Measurements from ENCODE around the gene EMP2.

The EMP2 gene, protein sequence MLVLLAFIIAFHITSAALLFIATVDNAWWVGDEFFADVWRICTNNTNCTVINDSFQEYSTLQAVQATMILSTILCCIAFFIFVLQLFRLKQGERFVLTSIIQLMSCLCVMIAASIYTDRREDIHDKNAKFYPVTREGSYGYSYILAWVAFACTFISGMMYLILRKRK

DNA sequence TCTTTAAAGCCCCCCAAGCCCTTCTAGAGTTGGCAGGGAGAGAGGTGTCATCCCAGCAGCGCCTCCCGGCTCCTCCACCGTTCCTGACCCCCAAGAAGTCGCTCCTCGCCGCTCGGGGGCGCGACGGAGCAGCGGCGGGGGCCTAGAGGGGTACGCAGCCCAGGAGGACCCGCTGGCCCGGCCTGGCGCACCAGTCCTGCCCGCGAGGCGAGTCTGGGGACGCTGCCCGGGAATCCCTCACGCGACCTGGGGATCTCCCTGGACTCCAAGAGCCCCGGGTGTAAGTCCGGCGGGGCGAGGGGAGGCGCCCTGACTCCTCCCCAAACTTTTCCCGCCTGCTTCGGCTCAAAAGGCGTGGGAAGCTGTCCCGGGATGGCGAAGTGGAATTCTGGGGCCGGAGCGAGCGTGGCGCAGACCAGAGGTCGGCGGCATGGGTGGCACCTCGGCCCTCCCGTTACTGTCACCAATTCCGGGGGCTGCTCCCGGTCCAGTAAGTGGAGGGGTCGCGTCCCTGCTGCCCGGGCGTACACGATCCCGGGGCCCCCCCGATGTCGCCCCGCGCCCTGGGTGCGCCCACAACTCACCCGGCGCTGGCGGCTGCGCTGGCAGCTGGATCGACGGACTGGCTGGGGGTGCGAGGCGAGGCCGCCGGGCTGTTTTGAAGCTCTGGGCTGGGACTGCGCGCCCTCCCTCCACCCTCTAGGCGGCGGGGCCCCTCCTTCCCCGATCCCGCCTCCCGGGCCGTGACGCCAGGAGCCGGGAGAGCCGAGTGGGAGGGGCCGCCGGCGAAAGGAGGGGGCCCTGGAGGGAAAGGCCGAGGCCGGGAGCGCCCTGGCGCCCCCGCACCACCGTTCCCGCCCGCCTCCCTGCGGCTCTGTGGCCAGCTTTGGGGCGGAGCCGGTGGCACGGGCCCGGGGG is at the start of gene EMP2:
Gene EMP2 (minus strand): TSS at position 634 of the 918 bp plus-strand sequence. CDS start 32,981 bp downstream, outside the sequence.
- TF ChIP-seq, protein P1, sequence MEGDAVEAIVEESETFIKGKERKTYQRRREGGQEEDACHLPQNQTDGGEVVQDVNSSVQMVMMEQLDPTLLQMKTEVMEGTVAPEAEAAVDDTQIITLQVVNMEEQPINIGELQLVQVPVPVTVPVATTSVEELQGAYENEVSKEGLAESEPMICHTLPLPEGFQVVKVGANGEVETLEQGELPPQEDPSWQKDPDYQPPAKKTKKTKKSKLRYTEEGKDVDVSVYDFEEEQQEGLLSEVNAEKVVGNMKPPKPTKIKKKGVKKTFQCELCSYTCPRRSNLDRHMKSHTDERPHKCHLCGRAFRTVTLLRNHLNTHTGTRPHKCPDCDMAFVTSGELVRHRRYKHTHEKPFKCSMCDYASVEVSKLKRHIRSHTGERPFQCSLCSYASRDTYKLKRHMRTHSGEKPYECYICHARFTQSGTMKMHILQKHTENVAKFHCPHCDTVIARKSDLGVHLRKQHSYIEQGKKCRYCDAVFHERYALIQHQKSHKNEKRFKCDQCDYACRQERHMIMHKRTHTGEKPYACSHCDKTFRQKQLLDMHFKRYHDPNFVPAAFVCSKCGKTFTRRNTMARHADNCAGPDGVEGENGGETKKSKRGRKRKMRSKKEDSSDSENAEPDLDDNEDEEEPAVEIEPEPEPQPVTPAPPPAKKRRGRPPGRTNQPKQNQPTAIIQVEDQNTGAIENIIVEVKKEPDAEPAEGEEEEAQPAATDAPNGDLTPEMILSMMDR (IDR thresholded peaks at IDR 0.05; ENCODE audit: control insufficient read depth, insufficient read depth, low read depth, low read length, missing control alignments): peak; percentile 62
- DNase-seq (ENCODE audit: low read depth): no peak
- peak within 1 kb of the TSS; percentile 64 for H3K4me3 ChIP-seq (ENCODE audit: control insufficient read depth, low read depth, low read length)

DNA sequence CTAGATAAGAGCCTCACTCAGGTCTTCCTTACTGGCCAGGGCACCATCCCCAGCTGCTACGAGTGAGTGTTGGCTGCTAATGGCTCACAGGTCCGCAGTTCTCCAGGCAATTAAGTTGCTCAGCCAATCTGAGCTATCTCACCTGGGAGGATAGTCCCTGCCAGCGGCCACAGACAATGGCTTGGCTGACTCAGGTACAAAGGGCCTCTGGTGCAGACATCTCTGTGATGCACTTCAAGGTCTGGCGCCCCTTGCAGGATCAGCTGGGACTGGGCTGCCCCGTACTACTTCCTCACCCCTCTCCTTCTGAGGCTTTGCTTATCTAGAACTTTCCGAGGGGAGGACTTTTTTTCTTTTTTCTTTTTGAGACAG is 49.2 kb upstream of the EMP2 start:
- no peak for DNase-seq (ENCODE audit: low read depth)
- TF ChIP-seq, protein P1 (IDR thresholded peaks at IDR 0.05; ENCODE audit: control insufficient read depth, insufficient read depth, low read depth, low read length, missing control alignments): no peak
- H3K4me3 ChIP-seq (ENCODE audit: control insufficient read depth, low read depth, low read length): no peak overlapping the region

DNA sequence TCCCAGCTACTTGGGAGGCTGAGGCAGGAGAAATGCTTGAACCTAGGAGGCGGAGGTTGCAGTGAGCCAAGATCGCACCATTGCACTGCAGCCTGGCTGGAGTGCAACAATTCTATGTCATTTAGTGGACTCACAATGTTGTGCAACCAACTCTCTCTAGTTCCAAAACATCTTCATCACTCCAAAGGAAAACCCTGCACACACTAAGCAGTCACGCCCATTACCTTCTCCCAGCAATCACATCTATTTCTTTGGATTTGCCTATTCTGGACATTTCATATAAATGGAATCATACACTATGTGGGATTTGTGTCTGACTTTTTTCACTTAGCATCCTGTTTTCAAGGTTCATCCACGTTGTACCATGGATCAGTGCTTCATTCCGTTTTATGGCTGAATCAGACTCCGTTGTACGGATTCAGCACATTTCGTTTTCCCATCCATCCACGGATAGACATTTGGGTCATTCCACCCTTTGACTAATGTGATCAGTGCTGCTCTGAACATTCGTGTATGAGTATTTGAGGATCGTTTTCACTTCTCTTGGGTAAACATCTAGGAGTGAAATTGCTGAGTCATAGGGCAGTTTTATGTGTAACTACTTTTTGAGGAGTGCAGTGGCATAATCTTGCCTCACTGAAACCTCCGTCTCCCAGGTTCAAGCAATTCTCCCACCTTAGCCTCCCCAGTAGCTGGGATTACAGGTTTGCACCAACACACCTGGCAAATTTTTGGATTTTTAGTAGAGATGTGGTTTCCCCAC is 45.4 kb upstream of the EMP2 start:
- DNase-seq (ENCODE audit: low read depth): no peak
- H3K4me3 ChIP-seq (ENCODE audit: control insufficient read depth, low read depth, low read length): no peak overlapping the region
- TF ChIP-seq, protein P1 (IDR thresholded peaks at IDR 0.05; ENCODE audit: control insufficient read depth, insufficient read depth, low read depth, low read length, missing control alignments): no peak

DNA sequence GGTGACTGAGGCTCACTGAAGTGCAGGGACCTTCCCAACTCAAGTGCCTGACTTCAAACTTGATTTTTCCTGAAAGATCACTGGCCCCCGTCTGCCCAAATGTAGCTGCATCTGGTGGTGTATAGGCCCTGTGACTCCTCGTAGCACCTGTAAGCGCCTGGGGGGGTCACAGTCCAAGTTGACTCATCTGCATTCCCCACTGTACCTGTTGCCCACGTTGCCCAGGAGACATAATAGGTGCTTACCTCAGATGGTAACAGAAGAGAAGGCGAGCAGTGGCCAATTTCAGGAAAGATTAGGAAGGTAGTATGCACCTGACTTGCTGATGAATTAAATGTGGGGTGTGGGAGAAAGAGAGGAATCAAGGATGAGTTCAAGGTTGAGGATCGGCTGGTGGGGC is 44.1 kb upstream of the EMP2 start:
- no peak for DNase-seq (ENCODE audit: low read depth)
- no peak overlapping the region for H3K4me3 ChIP-seq (ENCODE audit: control insufficient read depth, low read depth, low read length)
- TF ChIP-seq, protein P1 (IDR thresholded peaks at IDR 0.05; ENCODE audit: control insufficient read depth, insufficient read depth, low read depth, low read length, missing control alignments): no peak

DNA sequence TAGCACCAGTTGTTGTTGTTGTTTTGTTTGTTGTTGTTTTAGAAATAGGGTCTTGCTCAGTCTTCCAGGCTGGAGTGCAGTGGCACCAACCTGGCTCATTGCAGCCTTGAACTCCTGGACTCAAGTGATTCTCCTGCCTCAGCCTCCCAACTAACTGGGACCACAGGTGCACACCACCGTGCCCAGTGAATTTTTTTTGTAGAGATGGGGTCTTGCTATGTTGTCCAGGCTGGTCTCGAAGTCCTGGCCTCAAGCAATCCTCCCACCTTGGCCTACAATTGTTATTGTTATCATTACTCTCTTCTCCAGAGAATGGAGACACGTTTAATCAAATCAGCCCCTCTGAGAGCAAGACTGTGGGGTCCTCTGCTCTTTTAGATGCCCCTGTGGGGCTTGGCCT is 42.7 kb upstream of the EMP2 start:
- DNase-seq (ENCODE audit: low read depth): no peak
- TF ChIP-seq, protein P1 (IDR thresholded peaks at IDR 0.05; ENCODE audit: control insufficient read depth, insufficient read depth, low read depth, low read length, missing control alignments): no peak
- H3K4me3 ChIP-seq (ENCODE audit: control insufficient read depth, low read depth, low read length): no peak overlapping the region
